Activated T-cell treated with anti-CD3 and anti-CD28 coated beads for 48 hours (primary cell): ENCODE data around the gene SHISAL1.

Source experiments
- DNase-seq: peaks from one replicate; pipeline ENCODE4 v3.0.0-alpha.2; 2020; ENCODE audit warnings: low read depth

The SHISAL1 gene

GRCh38 chr22:44342347-44342956 lies 29.7 kb upstream of the SHISAL1 start:
- no peak for DNase-seq

- DNase-seq, result no peak
Observed at GRCh38 chr22:44341431-44342346, 28.9 kb upstream of the SHISAL1 start.

- DNase-seq, result no peak
Observed at GRCh38 chr22:44340271-44341239, 27.8 kb upstream of the SHISAL1 start.

DNA sequence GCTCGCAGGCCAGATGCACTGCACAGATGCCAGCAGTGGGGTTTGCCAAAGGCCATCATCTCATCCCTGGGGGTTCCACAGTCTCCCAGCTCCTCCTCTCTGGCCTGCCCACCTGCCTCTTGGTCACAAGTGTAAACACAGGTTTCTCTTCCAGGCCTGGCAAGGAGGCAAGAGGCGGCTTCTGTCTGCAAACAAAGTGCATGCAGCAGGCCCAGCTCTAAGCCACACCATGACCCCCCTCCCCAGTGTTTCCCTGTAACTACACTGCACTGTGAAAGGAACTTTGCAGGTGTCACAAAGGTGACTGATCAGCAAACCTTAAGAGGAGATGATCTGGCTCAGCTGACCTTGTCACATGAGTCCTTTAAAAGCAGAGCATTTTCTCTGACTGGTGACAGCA lies 26.2 kb upstream of the SHISAL1 start:
- no peak for DNase-seq

DNA sequence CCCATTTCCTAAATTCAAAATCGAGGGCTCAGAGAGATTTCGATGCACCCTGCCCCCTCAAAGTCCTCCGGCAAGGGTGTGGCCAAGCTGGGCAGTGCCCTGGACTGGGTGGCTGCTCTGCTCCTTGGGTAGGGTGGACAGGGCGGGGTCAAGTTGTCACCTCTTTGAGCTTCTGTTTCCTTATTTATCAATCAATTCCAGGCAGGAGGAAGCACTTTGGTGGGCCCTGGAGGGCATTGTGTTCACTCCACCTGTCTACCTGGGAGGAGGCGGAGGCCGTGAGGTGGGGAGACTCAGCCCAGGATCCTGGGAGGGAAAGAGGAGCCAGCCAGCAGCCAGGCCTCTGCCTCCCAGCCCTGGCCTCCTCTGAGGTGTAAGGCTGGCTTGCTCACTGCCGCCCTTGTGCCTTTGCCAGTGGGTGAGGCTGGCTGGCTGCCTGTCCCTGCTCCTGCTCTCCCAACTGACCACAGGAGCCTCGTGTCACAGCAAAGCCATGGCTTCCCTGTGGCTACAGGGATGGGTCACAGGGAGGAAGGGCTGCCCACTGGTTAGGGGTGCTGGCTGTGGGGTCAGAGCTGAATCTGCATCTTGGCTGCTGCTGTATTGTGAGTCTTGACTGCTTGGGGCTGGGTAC lies 25.5 kb upstream of the SHISAL1 start:
- no peak for DNase-seq

GRCh38 chr22:44337678-44338004 lies 24.9 kb upstream of the SHISAL1 start:
- DNase-seq, result no peak

- no peak for DNase-seq
Observed at GRCh38 chr22:44336962-44337677, 24.4 kb upstream of the SHISAL1 start.

- DNase-seq, result no peak
Observed at GRCh38 chr22:44335903-44336803, 23.4 kb upstream of the SHISAL1 start.

DNA sequence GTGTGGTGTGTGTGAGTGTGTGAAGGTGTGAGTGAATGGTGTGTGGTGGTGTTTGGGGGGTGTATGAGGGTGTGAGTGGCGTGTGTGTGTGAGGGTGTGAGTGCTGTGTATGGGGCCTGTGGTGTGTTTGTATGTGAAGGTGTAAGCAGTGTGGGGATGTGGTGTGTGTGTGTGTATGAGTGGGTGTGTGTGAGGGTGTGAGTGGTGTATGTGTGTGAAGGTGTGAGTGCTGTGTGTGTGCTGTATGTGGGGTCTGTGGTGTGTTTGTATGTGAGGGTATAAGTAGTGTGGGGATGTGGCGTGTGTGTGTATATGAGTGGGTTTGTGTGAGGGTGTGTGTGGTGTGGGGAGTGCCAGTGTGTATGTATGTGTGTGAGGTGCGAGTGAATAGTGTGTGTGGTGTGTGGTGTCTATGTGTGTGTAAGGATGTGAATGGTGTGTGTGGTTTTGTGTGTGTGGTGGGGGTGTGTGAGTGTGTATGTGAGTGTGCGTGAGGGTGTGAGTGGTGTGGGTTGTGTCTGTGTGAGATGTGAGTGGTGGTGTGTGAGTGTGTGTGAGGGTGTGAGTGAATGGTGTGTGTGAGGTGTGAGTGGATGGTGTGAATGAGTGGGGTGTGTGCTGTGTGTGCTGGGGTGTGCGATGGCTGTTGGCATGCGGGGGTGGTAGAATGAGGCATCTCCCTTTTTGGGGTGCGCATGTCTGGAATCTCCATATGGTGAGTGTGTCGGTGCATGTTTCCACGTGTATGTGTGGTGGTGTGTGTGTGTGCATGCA lies 22.5 kb upstream of the SHISAL1 start:
- no peak for DNase-seq

DNA sequence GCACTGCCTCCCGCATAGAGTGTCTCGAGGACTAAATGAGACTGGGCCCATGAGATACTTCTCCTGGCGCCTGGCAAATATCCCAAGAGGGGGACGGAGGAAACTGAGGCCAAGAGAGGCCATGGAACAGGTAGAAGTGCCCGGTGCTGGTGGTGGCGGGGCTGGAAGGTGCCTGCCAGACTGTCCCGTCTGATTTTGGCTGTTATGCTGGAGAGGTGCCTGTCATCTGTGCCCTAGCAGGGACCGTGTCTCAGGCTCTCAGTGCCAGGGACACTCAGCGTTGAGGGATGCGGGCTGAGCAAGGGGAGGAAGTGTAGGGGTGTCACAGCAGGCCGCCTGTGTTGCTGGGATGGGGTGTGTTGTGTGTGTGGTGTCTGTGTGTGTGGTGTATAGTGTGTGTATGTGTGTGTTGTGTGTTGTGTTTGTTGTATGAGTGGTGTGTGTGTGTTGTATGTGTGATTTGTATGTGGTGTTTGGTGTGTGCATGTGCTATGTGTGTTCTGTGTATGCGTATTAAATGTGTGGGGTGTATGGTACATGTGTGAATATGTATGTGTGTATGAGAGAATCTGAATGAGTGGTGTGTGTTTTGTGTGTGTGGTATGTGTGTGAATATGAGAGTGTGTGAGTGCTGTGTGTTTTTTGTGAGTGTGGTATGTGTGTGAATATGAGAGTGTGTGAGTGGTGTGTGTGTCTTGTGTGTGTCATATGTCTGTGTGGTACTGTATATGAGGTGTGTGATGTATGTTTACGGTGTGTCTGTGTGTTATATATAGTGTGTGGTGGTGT lies 21.3 kb upstream of the SHISAL1 start:
- no peak for DNase-seq

- DNase-seq, result no peak
Observed at GRCh38 chr22:44332946-44333345, 20.2 kb upstream of the SHISAL1 start.

DNA sequence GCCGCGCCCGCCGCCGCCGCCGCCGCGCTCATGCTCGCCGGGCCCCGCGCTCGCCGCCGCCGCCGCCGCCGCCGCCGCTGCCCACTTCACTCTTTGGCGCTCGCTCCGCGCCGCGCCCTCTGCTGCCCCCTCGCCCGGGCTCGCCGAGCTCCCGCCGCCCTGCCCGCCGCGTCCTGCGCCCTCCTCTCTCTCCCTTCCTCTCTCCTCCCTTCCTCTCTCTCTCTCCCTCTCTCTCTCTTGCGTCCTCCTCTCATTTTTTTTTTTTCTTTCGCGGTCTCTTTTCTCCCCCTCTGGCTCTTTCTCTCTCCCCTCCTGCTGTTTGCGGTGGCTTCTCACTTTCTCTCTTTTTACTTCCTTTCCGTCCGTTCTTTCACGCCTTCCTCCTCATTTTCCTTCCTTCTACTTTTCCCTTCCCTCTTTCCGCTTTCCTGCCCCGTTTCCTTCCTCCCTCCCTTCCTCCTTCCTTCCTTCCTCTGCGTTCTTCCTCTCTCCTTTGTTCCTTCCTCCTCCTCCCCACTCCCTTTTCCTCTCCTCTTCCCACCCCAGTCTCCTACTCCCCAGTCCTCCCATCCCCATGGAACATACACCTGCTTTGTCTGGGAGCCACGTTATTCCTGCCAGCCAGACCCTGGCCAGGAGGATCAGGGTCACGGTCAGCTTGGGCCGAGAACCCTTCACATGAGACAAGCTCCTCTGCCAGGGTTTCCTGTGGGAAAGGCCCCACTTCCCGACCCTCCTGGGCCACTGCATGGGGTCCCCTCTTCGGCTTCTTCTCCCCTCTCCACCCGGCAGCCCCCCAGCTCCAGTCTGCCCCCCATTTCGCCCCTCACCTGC lies 19.3 kb upstream of the SHISAL1 start:
- no peak for DNase-seq

DNA sequence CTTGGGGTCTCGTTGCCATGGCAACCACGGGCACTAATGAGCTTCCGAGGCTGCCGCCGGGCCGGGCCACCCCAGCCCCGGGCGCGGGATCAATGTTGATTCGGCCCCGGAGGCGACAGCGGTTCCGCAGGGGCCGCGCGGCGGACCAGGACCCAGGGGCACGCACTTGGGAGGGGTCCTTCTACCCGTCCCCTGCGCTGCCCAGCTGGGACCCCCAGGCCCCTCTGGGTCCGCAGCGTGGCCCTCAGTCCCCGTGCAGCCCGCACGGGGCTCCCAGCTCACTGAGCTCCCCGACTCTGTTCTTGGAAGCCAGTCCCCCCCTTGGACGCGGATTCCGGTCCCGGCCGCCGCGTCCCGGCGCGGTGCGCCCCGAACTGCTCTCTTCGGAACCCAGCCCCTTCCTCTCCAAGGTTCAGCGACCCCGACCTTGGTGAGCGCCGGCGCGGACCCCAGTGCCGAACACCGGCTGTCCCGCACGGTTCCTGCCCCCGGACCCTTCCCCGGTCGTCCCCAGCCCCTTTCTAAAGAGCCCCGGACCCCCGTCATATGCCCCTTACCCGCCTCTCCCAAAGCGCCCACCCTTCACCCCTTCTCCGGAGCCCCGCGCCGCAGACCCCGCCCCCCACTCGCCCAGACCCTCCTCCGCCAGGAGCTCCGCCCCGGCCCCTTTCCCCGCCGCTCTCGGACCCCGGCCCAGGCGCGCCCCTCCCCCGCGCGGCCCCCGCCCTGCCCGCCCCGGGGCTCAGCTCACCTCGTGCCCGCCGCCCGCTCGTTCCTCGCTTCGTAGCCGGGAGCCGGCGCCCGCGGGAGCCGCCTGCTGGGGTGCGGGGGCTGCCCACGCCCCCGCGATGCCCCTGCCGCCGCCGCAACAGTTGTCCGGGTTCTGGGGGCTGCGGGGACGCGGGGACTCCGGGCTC lies 18.3 kb upstream of the SHISAL1 start:
- no peak for DNase-seq

GRCh38 chr22:44330188-44330743 lies 17.5 kb upstream of the SHISAL1 start:
- DNase-seq, result no peak

DNA sequence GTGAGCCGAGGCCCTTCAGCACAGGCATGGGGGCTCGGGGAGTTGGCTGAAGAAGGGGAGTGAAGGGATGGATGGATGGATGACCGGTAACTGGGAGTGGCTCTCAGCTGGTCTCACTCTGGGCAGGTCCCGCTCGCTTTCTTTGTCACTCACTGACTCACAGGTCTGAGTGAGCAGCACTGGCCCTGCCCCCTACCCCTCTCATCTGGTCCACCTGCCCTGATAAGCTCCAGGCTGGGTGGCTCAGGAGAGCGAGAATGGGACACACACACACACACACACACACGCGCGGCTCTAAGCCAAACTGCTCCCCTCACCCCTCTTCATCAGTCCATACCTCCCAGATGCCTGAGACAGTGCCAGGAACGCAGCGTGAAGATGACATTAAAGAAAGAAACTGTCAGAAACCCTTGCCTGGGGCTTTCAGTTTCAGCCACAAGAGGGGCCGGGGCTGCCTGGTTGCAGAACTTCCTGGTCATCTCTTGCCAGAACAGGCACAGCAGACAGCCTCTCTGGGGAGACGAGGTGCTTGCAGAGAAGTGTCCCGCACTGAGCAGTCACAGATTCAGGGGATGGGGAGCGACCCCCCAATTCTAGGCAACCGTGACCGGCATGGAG lies 16.5 kb upstream of the SHISAL1 start:
- peak; percentile 15 for DNase-seq

- no peak for DNase-seq
Observed at GRCh38 chr22:44328762-44329161, 16.0 kb upstream of the SHISAL1 start.
